Measurements from ENCODE around the gene ALOXE3. TPM values are rescaled to one million over a fixed set of nuclear protein-coding genes. Genes with fewer than 3 reads are reported as not detected.

ALOXE3 gene
- total RNA-seq, 2 donors from 2014 or later: not detected

GRCh38 chr17:8155231-8155995 lies 37.1 kb upstream of the ALOXE3 start:
- DNase-seq (no peak), ATAC-seq (no peak)
- intact Hi-C loops (cut with DNase I): loop anchor here in 1 of 2 donors (5.0 kb wide), 1 partner anchor 33 kb away; the partner anchor contains the start of gene HES7

- intact Hi-C loops (cut with DNase I): loop anchor here in 1 of 2 donors (5.0 kb wide), 1 partner anchor 32 kb away; the partner anchor contains the start of gene HES7
- ATAC-seq: no peak
- no peak for DNase-seq
These were observed 36.4 kb upstream of the ALOXE3 start for GRCh38 chr17:8154608-8155155.

DNA sequence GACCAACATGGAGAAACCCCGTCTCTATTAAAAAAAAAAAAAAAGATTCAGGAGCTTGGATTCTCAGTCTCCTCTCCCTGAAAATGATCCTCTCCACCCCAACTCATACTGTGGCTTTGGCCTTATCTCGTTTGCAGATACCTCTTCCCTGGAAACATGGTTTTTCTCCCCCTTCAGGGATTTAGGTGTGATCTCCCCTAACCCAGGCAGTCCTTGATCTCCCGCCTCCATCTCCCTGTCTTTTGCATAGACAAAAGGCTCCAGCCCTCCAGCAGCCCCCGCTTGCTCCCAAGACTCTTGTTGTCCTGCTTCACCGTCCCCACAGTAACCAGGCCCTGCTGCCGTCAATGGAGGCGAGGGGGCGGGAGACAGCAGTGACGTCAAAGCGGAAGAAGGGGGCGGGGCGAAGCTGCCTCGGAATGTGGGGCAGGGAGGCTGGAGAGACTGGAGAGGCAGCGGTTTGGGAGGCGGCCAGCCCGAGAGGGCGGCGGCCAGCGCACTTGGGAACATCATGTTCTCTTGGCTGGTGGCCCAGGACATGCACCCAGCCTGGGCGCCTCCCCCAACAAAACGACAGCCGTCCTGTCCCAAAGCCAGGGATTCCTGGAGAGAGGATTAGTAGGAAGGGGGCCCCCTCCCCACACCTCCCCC lies 35.8 kb upstream of the ALOXE3 start:
- DNase-seq (peak; percentile 99), ATAC-seq (peak; percentile 35 to 57)
- intact Hi-C loops (cut with DNase I): no loop called here

DNA sequence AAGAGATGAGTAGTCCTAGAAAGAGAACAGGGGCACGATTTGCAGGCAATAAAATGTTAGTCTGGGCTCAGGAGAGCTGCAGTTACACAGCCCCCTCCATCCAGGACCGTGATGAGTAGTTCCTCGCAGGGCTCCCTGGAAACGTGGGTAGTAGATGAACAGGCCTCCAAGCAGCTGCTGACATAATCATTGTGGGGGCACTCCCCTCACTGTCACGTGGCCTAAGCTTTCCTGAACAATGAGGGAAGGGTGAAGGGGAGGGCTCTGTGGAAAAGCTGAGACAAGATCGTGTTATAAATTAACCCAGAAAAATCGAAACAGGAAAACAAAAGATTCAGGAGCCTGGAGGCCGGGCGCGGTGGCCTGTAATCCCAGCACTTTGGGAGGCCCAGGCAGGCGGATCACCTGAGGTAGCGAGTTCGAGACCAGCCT lies 35.2 kb upstream of the ALOXE3 start:
- intact Hi-C loops (cut with DNase I): no loop called here
- ATAC-seq: peak in 1 of 2 donors; percentile 27
- peak; percentile 89 for DNase-seq

DNA sequence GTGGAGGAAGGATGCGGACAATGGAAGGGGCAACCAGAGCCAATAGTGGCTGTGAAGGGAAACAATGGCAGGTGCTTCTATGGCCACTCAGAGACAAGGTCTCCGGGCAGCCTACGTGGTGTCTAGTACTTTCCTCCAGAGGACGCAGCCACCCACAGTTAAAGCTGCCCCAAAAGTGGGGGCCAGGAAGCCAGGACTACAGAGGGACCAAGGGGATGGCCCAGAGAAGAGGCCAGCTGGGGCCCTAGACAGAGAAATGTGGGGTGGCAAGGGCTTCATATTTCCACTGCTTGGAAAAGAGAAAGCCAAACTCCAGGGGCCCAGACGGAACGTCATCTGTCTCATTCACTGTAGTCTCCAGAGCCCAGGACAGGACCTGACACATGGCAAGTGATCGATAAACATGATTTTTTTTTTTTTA lies 34.7 kb upstream of the ALOXE3 start:
- intact Hi-C loops (cut with DNase I): no loop called here
- no peak for DNase-seq

GRCh38 chr17:8152112-8152775 lies 33.9 kb upstream of the ALOXE3 start, which contains the start of gene PER1:
Gene PER1, minus strand, starts transcription at chr17:8152404. Its CDS starts 1,698 bp downstream, at chr17:8150706.
- intact Hi-C loops (cut with DNase I): no loop called here
- peak; percentile 58 to 61 for ATAC-seq
- peak; percentile 98 for DNase-seq

More for the DNA sequence above, 34.7 kb upstream of the ALOXE3 start:
- ATAC-seq: no peak

- peak; percentile 92 for DNase-seq
- peak; percentile 9 to 20 for ATAC-seq
- intact Hi-C loops (cut with DNase I): no loop called here
These were observed 33.4 kb upstream of the ALOXE3 start for GRCh38 chr17:8151641-8152111.

GRCh38 chr17:8151120-8151640 lies 32.9 kb upstream of the ALOXE3 start:
- intact Hi-C loops (cut with DNase I): no loop called here
- DNase-seq (peak; percentile 95), ATAC-seq (peak; percentile 43 to 49)

- intact Hi-C loops (cut with DNase I): no loop called here
- ATAC-seq (no peak), DNase-seq (no peak)
These were observed 32.1 kb upstream of the ALOXE3 start for GRCh38 chr17:8150194-8151119.

DNA sequence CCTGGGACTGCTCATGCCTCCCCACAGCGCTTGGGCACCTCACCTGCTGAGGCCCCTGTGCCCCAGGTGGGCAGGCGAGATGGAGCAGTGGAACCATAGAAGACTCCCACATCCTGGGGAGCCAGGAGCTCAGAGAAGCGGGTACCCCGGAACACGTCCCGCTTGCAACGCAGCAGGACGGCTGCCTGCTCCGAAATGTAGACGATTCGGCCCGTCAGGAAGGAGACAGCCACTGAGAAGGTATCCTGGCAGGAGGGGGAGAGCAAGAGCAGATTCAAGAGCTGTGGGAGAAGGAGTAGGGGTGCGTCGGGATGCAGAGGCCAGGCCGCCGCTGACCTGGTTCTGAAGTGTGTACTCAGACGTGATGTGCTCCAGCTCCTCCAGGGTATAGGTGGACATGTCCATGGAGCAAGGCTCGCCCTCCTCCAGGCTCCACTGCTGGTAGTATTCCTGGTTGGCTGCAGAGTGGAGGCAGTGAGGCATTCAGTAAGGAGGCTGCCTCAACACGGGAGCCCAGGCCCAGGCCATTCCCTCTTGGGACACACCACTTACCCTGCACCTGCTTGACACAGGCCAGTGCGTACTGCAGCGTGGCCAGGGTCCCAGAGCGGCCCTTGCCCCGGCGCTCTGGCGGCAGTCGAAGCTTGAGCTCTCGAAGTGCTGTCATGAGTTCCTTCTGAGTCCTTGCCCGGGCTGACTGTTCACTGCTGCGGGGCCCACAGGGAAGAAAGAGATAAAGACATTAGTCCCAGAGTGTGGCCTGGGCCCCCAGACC lies 31.3 kb upstream of the ALOXE3 start:
- intact Hi-C loops (cut with DNase I): no loop called here
- DNase-seq: no peak
- no peak for ATAC-seq

DNA sequence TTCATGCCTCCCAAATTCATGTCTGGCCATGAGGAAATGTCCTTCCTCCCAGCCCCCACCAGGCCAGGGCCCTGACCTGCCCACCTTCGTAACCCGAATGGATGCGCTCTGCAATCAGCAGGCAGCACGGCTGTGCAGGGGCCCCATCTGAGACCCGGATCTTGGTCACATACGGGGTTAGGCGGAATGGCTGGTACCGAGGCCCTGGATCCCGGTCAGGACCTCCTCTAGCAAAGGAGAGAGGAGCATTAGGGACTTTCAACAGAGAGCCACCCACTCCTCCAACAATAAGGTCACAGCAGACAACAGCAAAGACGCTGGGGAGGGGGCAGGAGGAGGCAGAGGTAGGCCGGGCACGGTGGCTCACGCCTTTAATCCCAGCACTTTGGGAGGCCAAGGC lies 30.2 kb upstream of the ALOXE3 start:
- ATAC-seq: no peak
- intact Hi-C loops (cut with DNase I): no loop called here
- no peak for DNase-seq

- ATAC-seq (no peak), DNase-seq (no peak)
- intact Hi-C loops (cut with DNase I): no loop called here
These were observed 29.6 kb upstream of the ALOXE3 start for GRCh38 chr17:8147805-8148404.

- DNase-seq (no peak), ATAC-seq (no peak)
- intact Hi-C loops (cut with DNase I): no loop called here
These were observed 29.0 kb upstream of the ALOXE3 start for GRCh38 chr17:8147141-8147804.

- intact Hi-C loops (cut with DNase I): no loop called here
- ATAC-seq (no peak), DNase-seq (no peak)
These were observed 28.2 kb upstream of the ALOXE3 start for GRCh38 chr17:8146381-8147140.

GRCh38 chr17:8145811-8146210 lies 27.5 kb upstream of the ALOXE3 start:
- intact Hi-C loops (cut with DNase I): no loop called here
- ATAC-seq (no peak), DNase-seq (no peak)
